Stimulated activated CD8-positive, alpha-beta memory T cell treated with anti-CD3 and anti-CD28 coated beads, Interleukin-15, amount 100 ng/mL, for 48 hours (primary cell): ENCODE measurements around the gene TRPV4.

Experiments used
- DNase-seq, 2 donors: peaks; one replicate each; pipeline ENCODE4 v3.0.0-alpha.2; 2020; ENCODE audit warnings: low read depth in 2 of 2

TRPV4 gene

GRCh38 chr12:109763201-109763841 is 69.9 kb downstream of the TRPV4 start:
- no peak for DNase-seq

GRCh38 chr12:109762673-109763191 is 70.5 kb downstream of the TRPV4 start:
- no peak for DNase-seq

DNA sequence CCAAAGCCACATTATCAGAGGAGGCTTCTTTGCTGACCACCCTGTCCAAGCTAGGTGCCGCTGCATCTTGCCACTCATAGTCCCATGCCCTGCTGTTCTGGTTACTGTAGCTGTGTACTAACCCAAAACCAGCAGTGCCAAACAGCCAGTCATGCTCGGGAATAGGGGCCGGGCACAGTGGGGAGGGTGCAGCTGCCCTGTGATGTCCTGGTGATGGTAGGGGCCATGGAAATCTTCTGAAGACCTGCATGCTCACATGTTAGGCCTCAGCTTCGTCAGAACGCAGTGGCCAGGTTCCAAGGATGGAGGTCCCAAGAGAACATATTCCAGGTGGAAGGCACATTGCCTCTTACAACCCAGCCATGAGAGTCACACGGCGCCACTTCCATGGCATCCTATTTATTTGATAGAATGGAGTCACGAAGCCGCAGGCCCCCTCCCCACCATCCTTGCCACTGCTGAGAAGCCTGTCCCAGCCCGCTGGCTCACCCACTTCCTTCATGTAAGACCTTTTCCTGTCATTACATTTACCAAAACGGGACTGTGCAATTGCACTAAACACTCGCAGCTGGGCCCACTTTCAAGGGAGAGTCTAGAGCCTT is 71.0 kb downstream of the TRPV4 start:
- DNase-seq = no peak

GRCh38 chr12:109760930-109761921 is 72.0 kb downstream of the TRPV4 start:
- DNase-seq = no peak

- no peak for DNase-seq
Measured at GRCh38 chr12:109760031-109760929, 72.9 kb downstream of the TRPV4 start.

GRCh38 chr12:109759595-109759994 is 73.6 kb downstream of the TRPV4 start:
- no peak for DNase-seq

DNA sequence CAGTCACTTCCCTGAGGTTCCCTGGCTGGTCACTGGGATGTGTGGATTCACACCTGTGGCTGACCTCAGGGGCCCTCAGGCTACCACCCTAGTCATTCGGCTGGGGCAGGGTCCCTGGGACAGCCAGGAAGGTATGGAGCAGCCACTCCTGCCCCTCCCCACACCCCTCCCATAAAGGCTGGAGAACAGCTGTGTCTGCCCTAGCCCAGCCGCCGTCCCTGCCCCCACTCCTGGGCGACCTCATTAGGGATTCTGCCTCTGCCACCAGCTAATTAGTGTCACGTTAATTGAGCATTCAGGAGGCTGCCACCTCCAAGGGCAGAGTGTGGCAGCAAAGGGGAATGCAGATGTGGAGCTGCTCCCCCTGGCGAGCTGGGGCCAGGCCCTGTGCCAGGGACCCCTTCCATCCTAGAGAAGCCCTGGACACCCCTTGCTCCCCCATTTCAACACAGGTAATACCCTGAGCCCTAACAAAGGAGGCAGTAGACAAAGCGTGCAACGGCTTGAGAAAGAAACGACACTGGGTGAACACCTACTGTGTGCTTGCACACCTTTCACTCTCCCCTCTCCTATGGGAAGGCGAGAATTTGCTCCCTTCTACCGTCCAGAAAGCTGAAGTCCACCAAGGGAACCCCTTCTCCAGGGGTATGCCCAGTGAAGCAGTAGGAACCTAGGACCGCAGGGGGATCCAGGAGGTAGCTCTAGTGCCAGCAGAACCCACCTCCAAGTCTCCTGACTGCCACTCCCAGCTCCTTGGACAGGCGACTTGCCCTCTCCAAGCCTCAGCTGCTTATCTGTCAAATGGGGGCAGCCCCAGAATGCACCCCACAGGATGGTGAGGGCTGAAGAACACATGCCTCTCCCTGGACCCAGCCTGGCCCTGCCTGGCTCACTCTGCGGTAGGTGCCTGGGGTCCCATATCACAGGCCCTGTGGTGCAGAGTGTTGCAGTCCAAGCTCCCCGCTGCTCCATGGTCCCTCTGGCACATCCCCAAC is 74.5 kb downstream of the TRPV4 start:
- DNase-seq = no peak

GRCh38 chr12:109757671-109758265 is 75.4 kb downstream of the TRPV4 start:
- DNase-seq = no peak

- DNase-seq = no peak
Measured at GRCh38 chr12:109756457-109756856, 76.7 kb downstream of the TRPV4 start.

- no peak for DNase-seq
Measured at GRCh38 chr12:109753959-109754358, 79.2 kb downstream of the TRPV4 start.

- no peak for DNase-seq
Measured at GRCh38 chr12:109753054-109753401, 80.2 kb downstream of the TRPV4 start.

- DNase-seq = no peak
Measured at GRCh38 chr12:109752117-109753053, 80.8 kb downstream of the TRPV4 start.

GRCh38 chr12:109744986-109745942 is 87.9 kb downstream of the TRPV4 start:
- no peak for DNase-seq

GRCh38 chr12:109744026-109744425 is 89.2 kb downstream of the TRPV4 start:
- no peak for DNase-seq

- DNase-seq = no peak
Measured at GRCh38 chr12:109743076-109743910, 89.9 kb downstream of the TRPV4 start.

GRCh38 chr12:109741970-109742703 is 91.1 kb downstream of the TRPV4 start:
- DNase-seq = no peak
